Esophagus squamous epithelium (tissue), 5 donors: ENCODE results near the gene PUS10. TPM values are rescaled to one million over a fixed set of nuclear protein-coding genes. Genes with fewer than 3 reads are reported as not detected.

Experiments
- DNase-seq: peaks from one replicate; lab custom pipeline; 2025; lab: John Stamatoyannopoulos, UW
- H3K27ac ChIP-seq, 4 donors: fragments of 200-600 bp; sonication (generic); one replicate each; pipeline ENCODE4 v1.5.1; 2016 to 2019; ENCODE audit warnings: mild to moderate bottlenecking in 1 of 4
- H3K27me3 ChIP-seq, 4 donors: fragments of 200-600 bp; sonication (generic); 1 replicate in 3 of 4; 2 replicates in 1 of 4; pipeline versions ENCODE4 v1.5.1 to v1.6.0; 2017 to 2021; ENCODE audit warnings: antibody characterized with exemption in 1 of 4
- H3K36me3 ChIP-seq, 3 donors: fragments of 200-600 bp; sonication (generic); one replicate each; pipeline ENCODE4 v1.5.1; 2016 to 2019
- H3K4me1 ChIP-seq, 3 donors: fragments of 200-600 bp; sonication (generic); one replicate each; pipeline ENCODE4 v1.5.1; 2017 to 2019
- H3K4me3 ChIP-seq, 4 donors: fragments of 200-600 bp; sonication (generic); 1 replicate in 3 of 4; 2 replicates in 1 of 4; pipeline ENCODE4 v1.5.1; 2016 to 2019; ENCODE audit warnings: mild to moderate bottlenecking in 2 of 4, moderate library complexity in 1 of 4
- H3K9me3 ChIP-seq, 3 donors: fragments of 200-600 bp; sonication (generic); one replicate each; pipeline ENCODE4 v1.5.1; 2016 to 2019
- CTCF ChIP-seq, 6 experiments: fragments of 450-650 bp in 4 of 6; fragments of 200-600 bp in 2 of 6; sonication (generic) in 2 of 6; IDR thresholded peaks; one replicate each; pipeline ENCODE4 v1.5.1; 2016 to 2019; ENCODE audit warnings: antibody characterized with exemption in 6 of 6, mild to moderate bottlenecking in 4 of 6, moderate library complexity in 4 of 6
- POLR2A ChIP-seq, 4 donors: fragments of 450-650 bp; IDR thresholded peaks; one replicate each; pipeline ENCODE4 v1.6.1; 2017; ENCODE audit warnings: antibody characterized with exemption in 4 of 4, mild to moderate bottlenecking in 4 of 4, moderate library complexity in 3 of 4
- WGBS, 2 donors: methylation state at CpG; one replicate each; pipeline ENCODE4 v1.1.5; 2018; 5-methylcytosine and 5-hydroxymethylcytosine counted together
- intact Hi-C: fragments of 100-400 bp; cut with DNase I; formaldehyde crosslinking; loops from one replicate; pipeline ENCODE4 v1.15.0; 2022
- total RNA-seq, 4 donors: library from RNA; depleted of rRNA; stranded (reverse); fragments of >200 nt; gene quantifications; one replicate each; pipeline ENCODE4 v1.1.0, GENCODE V29; 2016
- donor health status: DM: yes; HTN: yes; CAD: no.

The PUS10 gene
- total RNA-seq, 4 donors from 2014 or later, result 3.7 to 9.1 (median 5.4) TPM

- 74 to 82% methylated on average over 8 of the region's 8 CpGs for WGBS, 2 donors
- H3K9me3 ChIP-seq, result no peaks in the 10 kb centered on the region
- H3K36me3 ChIP-seq, result peaks cover 0 to 7% (median 0%) of the 10 kb centered on the region in 3 donors
- H3K27ac ChIP-seq, result peak overlapping the region; percentile 74 to 81 (median 78)
- intact Hi-C loops, result no loop called here
- H3K4me3 ChIP-seq, result no peak overlapping the region
- no peaks in the 10 kb centered on the region for H3K27me3 ChIP-seq
- peaks cover 0 to 24% (median 3%) of the 10 kb centered on the region in 3 donors for H3K4me1 ChIP-seq
- no peak for DNase-seq
- TF ChIP-seq POLR2A (IDR thresholded peaks at IDR 0.05) (no peak), CTCF (IDR thresholded peaks at IDR 0.05) (no peak)
Measured at GRCh38 chr2:60948161-60948560, 69.9 kb downstream of the PUS10 start.

- 62 to 72% methylated on average over 4 of the region's 4 CpGs for WGBS, 2 donors
- Histone ChIP-seq H3K4me3 (no peak overlapping the region), H3K27me3 (no peaks in the 10 kb centered on the region), H3K36me3 (peaks cover 0 to 3% (median 0%) of the 10 kb centered on the region in 3 donors), H3K9me3 (no peaks in the 10 kb centered on the region), H3K4me1 (peaks cover 0 to 24% (median 3%) of the 10 kb centered on the region in 3 donors), H3K27ac (no peak overlapping the region)
- DNase-seq, result no peak
- TF ChIP-seq CTCF (IDR thresholded peaks at IDR 0.05) (no peak), POLR2A (IDR thresholded peaks at IDR 0.05) (no peak)
- intact Hi-C loops, result no loop called here
Measured at GRCh38 chr2:60947056-60947455, 71.0 kb downstream of the PUS10 start.

- no peaks in the 10 kb centered on the region for H3K9me3 ChIP-seq
- no peaks in the 10 kb centered on the region for H3K27me3 ChIP-seq
- DNase-seq, result no peak
- intact Hi-C loops, result no loop called here
- H3K27ac ChIP-seq, result no peak overlapping the region
- 88% methylated on average over 2 of the region's 2 CpGs for WGBS, 2 donors
- peaks cover 0 to 24% (median 3%) of the 10 kb centered on the region in 3 donors for H3K4me1 ChIP-seq
- no peak overlapping the region for H3K4me3 ChIP-seq
- H3K36me3 ChIP-seq, result peaks cover 0 to 5% (median 0%) of the 10 kb centered on the region in 3 donors
- TF ChIP-seq POLR2A (IDR thresholded peaks at IDR 0.05) (no peak), CTCF (IDR thresholded peaks at IDR 0.05) (no peak)
Measured at GRCh38 chr2:60945341-60945740, 72.7 kb downstream of the PUS10 start.

- intact Hi-C loops, result no loop called here
- 72 to 84% methylated on average over 2 of the region's 2 CpGs for WGBS, 2 donors
- Histone ChIP-seq H3K4me3 (no peak overlapping the region), H3K9me3 (no peaks in the 10 kb centered on the region), H3K4me1 (peaks cover 0 to under 1% (median under 1%) of the 10 kb centered on the region in 3 donors), H3K36me3 (peaks cover 0 to 38% (median 0%) of the 10 kb centered on the region in 3 donors), H3K27me3 (no peaks in the 10 kb centered on the region), H3K27ac (no peak overlapping the region)
- no peak for DNase-seq
- TF ChIP-seq POLR2A (IDR thresholded peaks at IDR 0.05) (no peak), CTCF (IDR thresholded peaks at IDR 0.05) (no peak)
Measured at GRCh38 chr2:60939622-60940021, 78.4 kb downstream of the PUS10 start.

GRCh38 chr2:60938301-60938700 lies 79.8 kb downstream of the PUS10 start:
- DNase-seq, result no peak
- 95 to 100% methylated on average over 3 to 7 of the region's 7 CpGs for WGBS, 2 donors
- TF ChIP-seq POLR2A (IDR thresholded peaks at IDR 0.05) (no peak), CTCF (IDR thresholded peaks at IDR 0.05) (no peak)
- Histone ChIP-seq H3K36me3 (peaks cover 0 to 38% (median 0%) of the 10 kb centered on the region in 3 donors), H3K4me3 (no peak overlapping the region), H3K4me1 (peaks cover 0 to 13% (median 7%) of the 10 kb centered on the region in 3 donors), H3K27ac (no peak overlapping the region), H3K27me3 (no peaks in the 10 kb centered on the region), H3K9me3 (no peaks in the 10 kb centered on the region)
- intact Hi-C loops, result no loop called here
